Neural cell (in vitro differentiated cells): ENCODE measurements around the gene P4HA2. TPM values are rescaled to one million over a fixed set of nuclear protein-coding genes. Genes with fewer than 3 reads are reported as not detected.

Experiments
- H2AFZ ChIP-seq: fragments of 200-600, 300-800 bp; sonication (generic), shearing (Covaris generic); 2 replicates; pipeline ENCODE4 v1.6.0; 2014; ENCODE audit warnings: low read depth, mild to moderate bottlenecking, antibody characterized with exemption, low read length, moderate library complexity
- H3F3A ChIP-seq: fragments of 200-600 bp; shearing (Covaris generic); 2 replicates; pipeline ENCODE4 v1.6.1; 2016; ENCODE audit warnings: mild to moderate bottlenecking, moderate library complexity, mixed read lengths, antibody characterized with exemption, low read length; ENCODE audit not compliant: insufficient read depth, poor library complexity, severe bottlenecking
- H3K27ac ChIP-seq: fragments of 200-600, 300-800 bp; sonication (generic), shearing (Covaris generic); 2 replicates; pipeline ENCODE4 v1.5.1; 2014; ENCODE audit warnings: mild to moderate bottlenecking, low read length, moderate library complexity
- H3K27me3 ChIP-seq: fragments of 300-800, 200-600 bp; sonication (generic), shearing (Covaris generic); 2 replicates; pipeline ENCODE4 v1.6.0; 2014; ENCODE audit warnings: mild to moderate bottlenecking, low read depth, low read length, moderate library complexity; ENCODE audit not compliant: insufficient read depth
- H3K36me3 ChIP-seq: fragments of 300-800, 200-600 bp; sonication (generic), shearing (Covaris generic); 2 replicates; pipeline ENCODE4 v1.5.1; 2014; ENCODE audit warnings: mild to moderate bottlenecking, antibody characterized with exemption, low read length, moderate library complexity; ENCODE audit not compliant: insufficient read depth
- H3K4me2 ChIP-seq: fragments of 300-800, 200-600 bp; sonication (generic), shearing (Covaris generic); 2 replicates; pipeline ENCODE4 v1.6.0; 2014; ENCODE audit warnings: mild to moderate bottlenecking, low read length
- H3K4me3 ChIP-seq: fragments of 300-800, 200-600 bp; sonication (generic), shearing (Covaris generic); 2 replicates; pipeline ENCODE4 v1.5.1; 2014; ENCODE audit warnings: mild to moderate bottlenecking, low read length, moderate library complexity
- H3K79me2 ChIP-seq: fragments of 200-600 bp; shearing (Covaris generic); replicated peaks from 2 replicates; pipeline ENCODE4 v1.6.0; 2014; ENCODE audit warnings: mild to moderate bottlenecking, low read length, moderate library complexity; ENCODE audit not compliant: insufficient read depth
- H3K9ac ChIP-seq: fragments of 300-800, 200-600 bp; sonication (generic), shearing (Covaris generic); 2 replicates; pipeline ENCODE4 v1.6.1; 2016; ENCODE audit warnings: mild to moderate bottlenecking, low read length, mixed read lengths
- H3K9me2 ChIP-seq: fragments of 200-600 bp; shearing (Covaris generic); 2 replicates; pipeline ENCODE4 v1.6.1; 2016; ENCODE audit warnings: mild to moderate bottlenecking, low read length, mixed read lengths; ENCODE audit not compliant: insufficient read depth
- H3K9me3 ChIP-seq: fragments of 200-600, 300-800 bp; sonication (generic), shearing (Covaris generic); 2 replicates; pipeline ENCODE4 v1.6.1; 2016; ENCODE audit warnings: mild to moderate bottlenecking, mixed run types, low read length, moderate library complexity, mixed read lengths
- H4K20me1 ChIP-seq: fragments of 200-600 bp; shearing (Covaris generic); 2 replicates; pipeline ENCODE4 v1.6.1; 2016; ENCODE audit warnings: mild to moderate bottlenecking, mixed run types; ENCODE audit not compliant: insufficient read depth
- EP300 ChIP-seq: fragments of 450-650 bp; conservative IDR thresholded peaks from 2 replicates; pipeline ENCODE4 v1.6.1; 2014; ENCODE audit warnings: antibody characterized with exemption, mild to moderate bottlenecking, moderate library complexity; ENCODE audit not compliant: poor library complexity, severe bottlenecking
- EZH2 ChIP-seq: fragments of 200-600, 300-800 bp; shearing (Covaris generic), sonication (generic); IDR thresholded peaks from 2 replicates; pipeline ENCODE4 v1.6.1; 2014; ENCODE audit warnings: antibody characterized with exemption, low read length, borderline replicate concordance, mild to moderate bottlenecking; ENCODE audit not compliant: insufficient read depth, poor library complexity, severe bottlenecking
- MXI1 ChIP-seq: fragments of 450-650 bp; conservative IDR thresholded peaks from 2 replicates; pipeline ENCODE4 v1.6.1; 2014; ENCODE audit warnings: antibody characterized with exemption, mild to moderate bottlenecking; ENCODE audit not compliant: poor library complexity, severe bottlenecking
- POLR2AphosphoS5 ChIP-seq: IDR thresholded peaks from 2 replicates; pipeline ENCODE4 v1.6.1; 2012
- RAD21 ChIP-seq: fragments of 450-650 bp; conservative IDR thresholded peaks from 2 replicates; pipeline ENCODE4 v1.6.1; 2014; ENCODE audit warnings: antibody characterized with exemption, mild to moderate bottlenecking, moderate library complexity
- REST ChIP-seq: IDR thresholded peaks from 2 replicates; pipeline ENCODE4 v1.6.1; 2012; ENCODE audit warnings: borderline replicate concordance
- SMC3 ChIP-seq: fragments of 450-650 bp; conservative IDR thresholded peaks from 2 replicates; pipeline ENCODE4 v1.6.1; 2014; ENCODE audit warnings: antibody characterized with exemption, mild to moderate bottlenecking, moderate library complexity; ENCODE audit not compliant: poor library complexity
- TAF1 ChIP-seq: IDR thresholded peaks from 2 replicates; pipeline ENCODE4 v1.6.1; 2012; ENCODE audit warnings: low read depth
- polyA plus RNA-seq: library from polyadenylated mRNA; depleted of rRNA; stranded (reverse); fragments of >200 nt; gene quantifications from 2 replicates; pipeline ENCODE4 v1.2.3, GENCODE V29; 2014
- TF ChIP-seq, protein P1 (sequence below): fragments of 450-650 bp; IDR thresholded peaks from 2 replicates; pipeline ENCODE4 v1.5.1; 2014; ENCODE audit warnings: antibody characterized with exemption, mild to moderate bottlenecking, moderate library complexity; ENCODE audit not compliant: poor library complexity, severe bottlenecking

P4HA2 gene
- polyA plus RNA-seq, 1 donor from 2014 or later: 1.4 TPM

GRCh38 chr5:132273631-132274030 lies 46.0 kb upstream of the P4HA2 start:
- Histone ChIP-seq H3K9me2 (no peaks in the 10 kb centered on the region), H3K27ac (no peak overlapping the region), H3K36me3 (no peaks in the 10 kb centered on the region), H3K9me3 (no peaks in the 10 kb centered on the region), H3K27me3 (no peaks in the 10 kb centered on the region), H4K20me1 (no peaks in the 10 kb centered on the region), H3K79me2 (no peaks in the 10 kb centered on the region), H3K9ac (no peak overlapping the region), H3F3A (no peaks in the 10 kb centered on the region), H2AFZ (no peak overlapping the region), H3K4me2 (no peak overlapping the region), H3K4me3 (no peak overlapping the region)
- TF ChIP-seq RAD21 (no peak), REST (no peak)

GRCh38 chr5:132272311-132273210 lies 44.9 kb upstream of the P4HA2 start:
- H3K27ac ChIP-seq: no peak overlapping the region
- no peaks in the 10 kb centered on the region for H3K9me3 ChIP-seq
- H3K79me2 ChIP-seq: no peaks in the 10 kb centered on the region
- no peak overlapping the region for H2AFZ ChIP-seq
- TF ChIP-seq TAF1 (no peak), MXI1 (no peak), EP300 (no peak), POLR2AphosphoS5 (no peak), REST (no peak), RAD21 (no peak), SMC3 (no peak), EZH2 (no peak)
- TF ChIP-seq, protein P1, sequence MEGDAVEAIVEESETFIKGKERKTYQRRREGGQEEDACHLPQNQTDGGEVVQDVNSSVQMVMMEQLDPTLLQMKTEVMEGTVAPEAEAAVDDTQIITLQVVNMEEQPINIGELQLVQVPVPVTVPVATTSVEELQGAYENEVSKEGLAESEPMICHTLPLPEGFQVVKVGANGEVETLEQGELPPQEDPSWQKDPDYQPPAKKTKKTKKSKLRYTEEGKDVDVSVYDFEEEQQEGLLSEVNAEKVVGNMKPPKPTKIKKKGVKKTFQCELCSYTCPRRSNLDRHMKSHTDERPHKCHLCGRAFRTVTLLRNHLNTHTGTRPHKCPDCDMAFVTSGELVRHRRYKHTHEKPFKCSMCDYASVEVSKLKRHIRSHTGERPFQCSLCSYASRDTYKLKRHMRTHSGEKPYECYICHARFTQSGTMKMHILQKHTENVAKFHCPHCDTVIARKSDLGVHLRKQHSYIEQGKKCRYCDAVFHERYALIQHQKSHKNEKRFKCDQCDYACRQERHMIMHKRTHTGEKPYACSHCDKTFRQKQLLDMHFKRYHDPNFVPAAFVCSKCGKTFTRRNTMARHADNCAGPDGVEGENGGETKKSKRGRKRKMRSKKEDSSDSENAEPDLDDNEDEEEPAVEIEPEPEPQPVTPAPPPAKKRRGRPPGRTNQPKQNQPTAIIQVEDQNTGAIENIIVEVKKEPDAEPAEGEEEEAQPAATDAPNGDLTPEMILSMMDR: no peak
- no peak overlapping the region for H3K9ac ChIP-seq
- no peaks in the 10 kb centered on the region for H4K20me1 ChIP-seq
- no peaks in the 10 kb centered on the region for H3K27me3 ChIP-seq
- H3K9me2 ChIP-seq: no peaks in the 10 kb centered on the region
- H3F3A ChIP-seq: no peaks in the 10 kb centered on the region
- no peaks in the 10 kb centered on the region for H3K36me3 ChIP-seq
- H3K4me3 ChIP-seq: no peak overlapping the region
- H3K4me2 ChIP-seq: no peak overlapping the region
